GM18868 (cell line): Measurements from ENCODE around the gene CLIC5.

Experiments
- ATAC-seq: cut with Tn5 transposase; IDR thresholded peaks from one replicate; pipeline ENCODE4 v1.9.1; 2021; ENCODE audit warnings: mild to moderate bottlenecking, moderate library complexity; ENCODE audit not compliant: unreplicated experiment

CLIC5 gene

DNA sequence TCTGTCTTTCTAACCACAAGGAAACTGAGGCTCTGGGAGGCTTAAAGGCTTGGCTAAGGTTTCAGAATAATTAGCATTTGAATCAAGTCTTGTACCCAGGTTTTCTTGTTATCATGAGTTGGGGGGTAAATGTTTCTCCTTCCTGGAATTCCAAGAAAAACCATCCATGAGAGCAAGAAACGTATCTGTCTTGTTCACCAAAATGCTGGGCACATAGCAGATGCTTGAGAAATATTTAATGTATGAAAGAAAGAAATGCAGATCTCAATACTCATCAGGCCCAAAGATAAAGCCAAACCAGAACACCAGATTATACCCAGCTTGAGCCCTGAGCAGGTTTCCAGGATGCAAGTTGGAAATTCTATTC lies 164.6 kb downstream of the CLIC5 start:
- ATAC-seq, result no peak

DNA sequence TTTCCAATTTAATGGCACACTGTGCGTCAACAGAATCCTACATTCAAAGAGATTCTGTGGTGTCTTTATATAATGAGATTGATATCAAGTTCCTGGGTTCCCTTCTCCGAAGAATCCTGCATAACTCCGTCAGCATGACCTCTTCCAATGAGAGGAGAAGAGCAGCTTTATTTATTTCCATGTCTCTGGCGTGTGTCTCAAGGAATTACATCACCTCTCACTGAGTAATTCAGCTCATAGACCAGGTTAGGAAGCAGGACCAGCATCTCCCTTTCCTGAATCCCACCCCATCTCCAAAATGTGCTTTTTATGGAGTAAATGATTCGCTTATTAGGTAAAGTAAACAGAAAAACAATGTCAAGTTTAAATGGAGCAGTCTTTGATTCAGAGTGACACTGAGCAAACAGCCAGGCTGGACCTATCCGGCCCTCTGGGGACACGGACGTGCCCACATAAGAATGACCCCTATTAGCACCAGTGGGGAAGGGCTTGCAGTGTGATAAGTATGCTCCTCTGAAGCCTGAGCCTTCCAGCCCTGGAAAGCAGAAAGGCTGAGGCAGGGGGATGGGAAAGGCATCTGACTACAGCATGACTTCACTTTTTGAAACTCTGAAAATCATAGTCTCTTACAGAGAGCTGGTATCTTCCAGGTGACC lies 165.2 kb downstream of the CLIC5 start:
- ATAC-seq, result no peak

DNA sequence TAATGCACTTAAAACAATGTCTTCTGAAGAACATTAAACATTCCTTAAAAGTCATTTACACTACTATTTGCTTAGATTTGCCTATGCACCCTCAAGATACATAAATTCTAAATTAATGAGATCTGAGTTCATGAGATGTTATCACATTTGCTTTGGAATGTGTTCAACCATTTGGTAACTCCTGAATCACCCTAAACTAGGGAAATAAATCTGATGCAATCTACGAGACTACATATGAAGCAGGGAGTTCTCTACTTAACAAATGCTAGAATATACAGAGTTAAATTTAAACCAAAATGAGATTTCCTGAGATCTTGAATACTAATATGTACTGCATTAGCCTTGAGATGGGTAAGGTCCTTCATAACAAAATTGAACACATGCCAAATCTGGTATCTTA lies 170.1 kb downstream of the CLIC5 start:
- no peak for ATAC-seq

DNA sequence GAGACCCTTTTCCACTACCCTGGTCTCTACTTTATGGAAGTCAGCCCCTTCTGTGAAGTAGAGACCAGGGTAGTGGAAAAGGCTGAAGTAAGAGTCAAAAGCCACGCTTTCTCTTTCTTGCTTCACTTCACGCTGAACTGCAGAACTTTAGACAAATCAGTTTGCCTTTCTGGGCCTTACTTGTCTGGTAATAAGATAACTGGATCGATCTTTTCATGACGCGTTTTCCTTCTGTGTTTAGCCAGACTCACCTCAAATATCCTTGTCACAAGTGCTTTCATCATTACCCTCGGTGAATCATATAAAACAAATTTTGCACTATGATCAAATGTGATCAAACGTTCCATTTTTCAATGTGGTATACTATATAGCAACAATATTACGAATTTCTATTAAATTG lies 170.7 kb downstream of the CLIC5 start:
- no peak for ATAC-seq

GRCh38 chr6:45843848-45844521 lies 171.7 kb downstream of the CLIC5 start:
- ATAC-seq, result no peak

DNA sequence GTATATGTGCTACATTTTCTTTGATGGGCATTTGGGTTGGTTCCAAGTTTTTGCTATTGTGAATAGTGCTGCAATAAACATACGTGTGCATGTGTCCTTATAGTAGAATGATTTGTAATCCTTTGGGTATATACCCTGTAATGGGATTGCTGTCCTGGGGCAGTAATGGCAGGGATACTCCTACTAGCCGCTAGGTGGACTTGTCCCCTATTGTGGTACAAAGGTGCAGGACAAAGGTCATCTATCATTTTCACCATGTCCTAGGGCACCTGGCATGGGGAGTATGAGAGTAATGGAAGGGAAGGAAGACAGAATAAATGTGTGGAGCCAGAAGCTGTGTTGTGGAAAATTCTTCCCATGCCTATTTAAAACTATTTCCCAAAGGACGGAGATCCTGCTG lies 174.6 kb downstream of the CLIC5 start:
- ATAC-seq, result no peak

DNA sequence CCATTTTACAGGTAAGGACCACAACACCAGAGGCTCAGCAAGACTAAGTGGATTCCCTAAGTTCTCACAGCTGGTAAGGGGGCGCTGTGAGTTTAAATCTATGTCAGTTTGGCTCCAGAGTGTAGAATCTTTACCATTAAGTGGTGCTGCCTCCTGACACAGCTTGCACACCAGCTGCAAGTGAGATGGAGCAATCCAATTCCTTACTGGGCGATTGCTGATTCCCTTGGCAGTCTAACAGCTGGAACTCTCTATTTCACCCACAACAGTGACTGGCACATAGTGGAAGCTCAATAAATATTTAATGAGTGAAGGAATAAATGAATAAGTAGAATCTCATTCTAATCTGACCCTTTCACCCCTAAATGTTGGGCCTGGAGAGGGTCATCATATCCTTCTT lies 176.7 kb downstream of the CLIC5 start:
- no peak for ATAC-seq

DNA sequence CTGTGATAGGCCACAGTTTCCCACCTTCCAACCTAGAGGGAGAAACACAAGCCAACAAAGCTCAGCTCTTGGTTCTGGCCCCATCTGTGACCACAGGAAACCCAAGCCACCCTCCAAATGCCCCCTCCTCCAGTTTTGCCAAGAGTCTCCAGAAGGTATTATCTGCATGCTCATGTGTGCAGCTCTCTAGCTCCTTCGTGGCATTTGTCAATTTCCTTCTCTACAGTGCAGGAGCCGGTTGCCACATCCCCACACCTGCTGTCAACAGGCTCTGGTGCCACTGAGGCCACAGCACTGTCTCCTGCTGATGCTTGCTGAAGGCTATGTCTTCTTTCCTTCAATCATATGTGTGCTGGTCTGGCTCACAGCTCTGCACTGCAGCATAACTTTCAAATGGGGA lies 177.2 kb downstream of the CLIC5 start:
- ATAC-seq, result no peak

DNA sequence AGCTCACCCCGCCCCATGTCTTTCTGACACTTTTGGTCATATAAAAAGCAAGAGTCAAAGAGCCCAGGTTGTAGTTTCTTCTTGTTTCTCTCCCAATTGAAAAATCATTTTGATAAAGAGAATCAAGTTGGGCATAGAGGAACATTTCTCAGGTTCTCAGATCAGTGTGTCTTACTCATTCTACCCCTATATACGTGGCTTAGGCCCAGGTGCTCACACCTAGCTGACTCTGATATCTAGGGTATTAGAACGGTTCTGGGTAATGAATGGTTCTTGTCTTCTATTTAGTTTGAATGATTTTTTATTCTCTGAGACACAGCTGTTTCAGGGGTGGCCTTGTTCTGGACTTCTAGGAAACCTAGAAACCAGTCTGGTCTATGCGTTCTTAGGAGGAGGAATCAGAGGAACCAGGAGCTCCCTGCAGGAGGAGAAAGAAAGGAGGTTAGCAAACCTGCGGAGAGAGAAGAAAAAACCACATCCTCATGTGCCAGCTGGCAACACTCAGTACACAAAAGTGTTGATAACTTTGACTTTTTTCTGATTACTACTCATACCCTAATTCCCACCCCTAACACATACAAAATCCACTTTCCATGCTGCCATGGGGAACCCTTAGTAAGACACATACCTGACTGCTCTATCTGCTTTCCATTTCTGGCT lies 178.0 kb downstream of the CLIC5 start:
- no peak for ATAC-seq

- no peak for ATAC-seq
Observed at GRCh38 chr6:45836984-45837383, 178.7 kb downstream of the CLIC5 start.

GRCh38 chr6:45836438-45836824 lies 179.2 kb downstream of the CLIC5 start:
- ATAC-seq, result no peak

GRCh38 chr6:45835721-45836437 lies 179.8 kb downstream of the CLIC5 start:
- no peak for ATAC-seq

DNA sequence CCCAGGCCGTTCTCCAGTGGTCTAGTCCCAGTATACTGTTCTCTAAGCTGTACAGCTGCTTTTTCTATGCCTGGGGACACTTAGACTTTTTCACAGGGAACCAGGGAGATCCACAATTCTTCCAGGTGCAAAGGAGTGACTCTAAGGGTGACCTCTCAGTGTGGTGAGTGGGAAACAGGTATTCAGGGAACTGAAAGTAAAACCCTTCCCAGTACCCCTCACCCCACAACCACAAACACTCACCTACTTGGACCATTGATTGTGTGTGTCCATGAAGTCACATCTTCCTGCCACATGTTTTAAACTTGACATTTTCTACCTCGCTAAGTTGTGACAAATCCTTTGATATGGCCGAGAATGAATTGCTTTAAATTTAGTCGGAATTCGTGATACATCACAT lies 183.6 kb downstream of the CLIC5 start:
- ATAC-seq, result no peak
